Gastrocnemius medialis (tissue), 4 donors: ENCODE results near the gene TSSC4. TPM values are rescaled to one million over a fixed set of nuclear protein-coding genes. Genes with fewer than 3 reads are reported as not detected.

ENCODE experiments used
- ATAC-seq, 2 donors: fragments of 150-250 bp; one replicate each; pipeline ENCODE4 v1.9.1; 2016
- DNase-seq, 2 donors: peaks; one replicate each; pipeline ENCODE4 v3.0.0-alpha.2; 2019
- H3K27ac ChIP-seq, 4 donors: fragments of 200-600 bp; sonication (generic); 1 replicate in 1 of 4; 2 replicates in 3 of 4; pipeline ENCODE4 v1.5.1; 2016 to 2018; ENCODE audit warnings: mild to moderate bottlenecking in 2 of 4, moderate library complexity in 1 of 4
- H3K27me3 ChIP-seq, 3 donors: fragments of 200-600 bp; sonication (generic) in 2 of 3; 1 replicate in 1 of 3; 2 replicates in 2 of 3; pipeline versions ENCODE4 v1.5.1 to v1.6.0; 2016 to 2019; ENCODE audit warnings: mild to moderate bottlenecking in 1 of 3, moderate library complexity in 1 of 3
- H3K36me3 ChIP-seq, 2 donors: fragments of 200-600 bp; sonication (generic) in 1 of 2; one replicate each; pipeline ENCODE4 v1.5.1; 2017 to 2018
- H3K4me1 ChIP-seq, 2 donors: fragments of 200-600 bp; sonication (generic) in 1 of 2; one replicate each; pipeline ENCODE4 v1.5.1; 2016 to 2017; ENCODE audit warnings: mild to moderate bottlenecking in 2 of 2
- H3K4me3 ChIP-seq, 4 donors: fragments of 200-600 bp; sonication (generic) in 3 of 4; 1 replicate in 1 of 4; 2 replicates in 3 of 4; pipeline ENCODE4 v1.5.1; 2016 to 2019; ENCODE audit warnings: mild to moderate bottlenecking in 2 of 4
- H3K9me3 ChIP-seq, 3 donors: fragments of 200-600 bp; sonication (generic) in 2 of 3; 1 replicate in 1 of 3; 2 replicates in 2 of 3; pipeline ENCODE4 v1.5.1; 2016 to 2019
- CTCF ChIP-seq, 5 experiments: fragments of 450-650 bp in 3 of 5; fragments of 200-600 bp in 2 of 5; sonication (generic) in 2 of 5; IDR thresholded peaks in 4 of 5; conservative IDR thresholded peaks in 1 of 5; 1 replicate in 4 of 5; 2 replicates in 1 of 5; pipeline ENCODE4 v1.5.1; 2016 to 2019; ENCODE audit warnings: antibody characterized with exemption in 5 of 5, mild to moderate bottlenecking in 3 of 5, moderate library complexity in 3 of 5
- POLR2A ChIP-seq, 2 donors: fragments of 450-650 bp; IDR thresholded peaks; one replicate each; pipeline ENCODE4 v1.6.1; 2017; ENCODE audit warnings: antibody characterized with exemption in 2 of 2, mild to moderate bottlenecking in 2 of 2, moderate library complexity in 2 of 2
- in situ Hi-C, 4 donors: fragments of 200-750 bp; cut with MboI; loops; one replicate each; pipeline versions ENCODE4 v1.15.0 to v1.8.0; 2017; ENCODE audit warnings: low sequenced_read_pairs in 4 of 4
- intact Hi-C: fragments of 100-400 bp; cut with DNase I; formaldehyde crosslinking; loops from one replicate; pipeline ENCODE4 v1.15.1; 2023; ENCODE audit warnings: low total_unique reads
- total RNA-seq, 4 donors: library from RNA; depleted of rRNA; stranded (reverse); fragments of >200 nt; gene quantifications; one replicate each; pipeline versions ENCODE4 v1.1.0 to v1.2.3, GENCODE V29; 2016

TSSC4 gene
- total RNA-seq, 4 donors from 2014 or later = 53.4 to 92.5 (median 76.8) TPM

GRCh38 chr11:2431395-2431794, 30.8 kb downstream of the TSSC4 start:
- Histone ChIP-seq H3K36me3 (no peaks in the 10 kb centered on the region), H3K27ac (no peak overlapping the region), H3K4me3 (no peak overlapping the region), H3K27me3 (peaks cover 0 to 4% (median 0%) of the 10 kb centered on the region in 3 donors), H3K4me1 (no peaks in the 10 kb centered on the region), H3K9me3 (no peaks in the 10 kb centered on the region)
- in situ Hi-C loops = loop anchor here in 2 of 4 donors (10.0 to 25.0 kb wide), 3 partner anchors 83 to 456 kb away; partner anchors contain the start of gene CDKN1C (in 1 of the 2)
- TF ChIP-seq CTCF (IDR thresholded peaks at IDR 0.05 in 4 of 5, conservative IDR thresholded peaks at IDR 0.05 in 1 of 5) (no peak), POLR2A (IDR thresholded peaks at IDR 0.05) (no peak)
- ATAC-seq (no peak), DNase-seq (no peak)
- intact Hi-C loops = no loop called here

GRCh38 chr11:2432171-2432621, 31.6 kb downstream of the TSSC4 start:
- H3K9me3 ChIP-seq = no peaks in the 10 kb centered on the region
- no peak overlapping the region for H3K27ac ChIP-seq
- intact Hi-C loops = no loop called here
- TF ChIP-seq POLR2A (IDR thresholded peaks at IDR 0.05) = no peak
- TF ChIP-seq CTCF (IDR thresholded peaks at IDR 0.05 in 4 of 5, conservative IDR thresholded peaks at IDR 0.05 in 1 of 5) = no peak
- peaks cover 0 to 9% (median 0%) of the 10 kb centered on the region in 3 donors for H3K27me3 ChIP-seq
- DNase-seq (no peak), ATAC-seq (no peak)
- H3K4me1 ChIP-seq = no peaks in the 10 kb centered on the region
- H3K36me3 ChIP-seq = no peaks in the 10 kb centered on the region
- in situ Hi-C loops = loop anchor here in 2 of 4 donors (10.0 to 25.0 kb wide), 3 partner anchors 83 to 455 kb away; partner anchors contain the start of gene CDKN1C (in 1 of the 2)
- H3K4me3 ChIP-seq = no peak overlapping the region

GRCh38 chr11:2432628-2433071, 32.1 kb downstream of the TSSC4 start:
- H3K9me3 ChIP-seq = no peaks in the 10 kb centered on the region
- peaks cover 0 to 9% (median 0%) of the 10 kb centered on the region in 3 donors for H3K27me3 ChIP-seq
- intact Hi-C loops (no loop called here), in situ Hi-C loops (loop anchor here in 2 of 4 donors (10.0 to 25.0 kb wide), 3 partner anchors 82 to 455 kb away; partner anchors contain the start of gene CDKN1C (in 1 of the 2))
- no peak overlapping the region for H3K4me3 ChIP-seq
- no peaks in the 10 kb centered on the region for H3K36me3 ChIP-seq
- H3K4me1 ChIP-seq = no peaks in the 10 kb centered on the region
- no peak for ATAC-seq
- TF ChIP-seq POLR2A (IDR thresholded peaks at IDR 0.05) (no peak), CTCF (IDR thresholded peaks at IDR 0.05 in 4 of 5, conservative IDR thresholded peaks at IDR 0.05 in 1 of 5) (no peak)
- no peak overlapping the region for H3K27ac ChIP-seq
- DNase-seq = no peak

- intact Hi-C loops (no loop called here), in situ Hi-C loops (loop anchor here in 2 of 4 donors (10.0 to 25.0 kb wide), 3 partner anchors 81 to 454 kb away; partner anchors contain the start of gene CDKN1C (in 1 of the 2))
- Histone ChIP-seq H3K27ac (no peak overlapping the region), H3K9me3 (no peaks in the 10 kb centered on the region), H3K4me3 (no peak overlapping the region), H3K4me1 (no peaks in the 10 kb centered on the region), H3K36me3 (no peaks in the 10 kb centered on the region), H3K27me3 (peaks cover 0 to 9% (median 0%) of the 10 kb centered on the region in 3 donors)
- DNase-seq (no peak), ATAC-seq (no peak)
- TF ChIP-seq CTCF (IDR thresholded peaks at IDR 0.05 in 4 of 5, conservative IDR thresholded peaks at IDR 0.05 in 1 of 5) = no peak
- no peak for TF ChIP-seq POLR2A (IDR thresholded peaks at IDR 0.05)
These were observed 32.8 kb downstream of the TSSC4 start for GRCh38 chr11:2433106-2433925.
